Panc1 (cell line): ENCODE measurements around the gene CIC. TPM values are rescaled to one million over a fixed set of nuclear protein-coding genes. Genes with fewer than 3 reads are reported as not detected.

Experiments used
- ATAC-seq: fragments of 200-7000 bp; cut with Tn5 transposase; 2 replicates; pipeline ENCODE4 v1.9.1; 2020; ENCODE audit warnings: mild to moderate bottlenecking, moderate library complexity
- BruUV-seq: library from RNA; stranded (reverse); fragments of 400-500 nt; replicated peaks from 2 replicates; lab custom pipeline; 2021; lab: Mats Ljungman, UMichigan
- CTCF ChIA-PET: fragments of 300-600 bp; sonication (Branson Sonifier 250); formaldehyde crosslinking; loops from one replicate; lab custom pipeline; 2022; ENCODE audit warnings: antibody characterized with exemption; lab: Charles Lee
- POLR2A ChIA-PET: fragments of 300-600 bp; sonication (Branson Sonifier 250); formaldehyde crosslinking; loops from one replicate; lab custom pipeline; 2022; ENCODE audit warnings: antibody characterized with exemption; lab: Charles Lee
- DNase-seq: peaks from one replicate; pipeline ENCODE4 v3.0.0-alpha.2; 2010; ENCODE audit warnings: low read depth, low spot score
- H3K27ac ChIP-seq: 2 replicates; pipeline ENCODE4 v1.5.1; 2011; ENCODE audit warnings: mild to moderate bottlenecking, low read length, inconsistent platforms
- H3K27me3 ChIP-seq: fragments of 200-500 bp; sonication (Bioruptor generic); 2 replicates; pipeline ENCODE4 v1.6.0; 2014; ENCODE audit warnings: low read length, inconsistent platforms; ENCODE audit not compliant: control insufficient read depth, insufficient read depth
- H3K36me3 ChIP-seq: fragments of 200-500 bp; sonication (Bioruptor generic); 2 replicates; pipeline ENCODE4 v1.5.1; 2014; ENCODE audit warnings: inconsistent platforms, mild to moderate bottlenecking, low read length, moderate library complexity; ENCODE audit not compliant: control insufficient read depth, insufficient read depth
- H3K4me1 ChIP-seq: 2 replicates; pipeline ENCODE4 v1.5.1; 2011; ENCODE audit warnings: inconsistent platforms, mild to moderate bottlenecking, low read length, moderate library complexity; ENCODE audit not compliant: control insufficient read depth, insufficient read depth
- H3K4me3 ChIP-seq, 2 experiments: 2 replicates each; pipeline ENCODE4 v1.5.1; 2011 to 2012; ENCODE audit warnings: low read depth in 2 of 2, low read length in 2 of 2, mild to moderate bottlenecking in 2 of 2, inconsistent platforms in 1 of 2, moderate library complexity in 1 of 2
- H3K9me3 ChIP-seq: fragments of 200-500 bp; sonication (Bioruptor generic); 2 replicates; pipeline ENCODE4 v1.5.1; 2014; ENCODE audit warnings: low read depth, mild to moderate bottlenecking, inconsistent platforms, low read length, moderate library complexity; ENCODE audit not compliant: control insufficient read depth, insufficient read depth
- CTCF ChIP-seq: fragments of 450-650 bp; IDR thresholded peaks from 2 replicates; pipeline ENCODE4 v1.5.1; 2017; ENCODE audit warnings: mild to moderate bottlenecking
- POLR2AphosphoS5 ChIP-seq: IDR thresholded peaks from 2 replicates; pipeline ENCODE4 v1.6.1; 2012; ENCODE audit warnings: mild to moderate bottlenecking, low read depth, low read length, moderate library complexity
- REST ChIP-seq, 2 experiments: IDR thresholded peaks; 2 replicates each; pipeline ENCODE4 v1.6.1; 2011 to 2012; ENCODE audit warnings: low read depth in 2 of 2, control low read depth in 1 of 2, low read length in 1 of 2, mild to moderate bottlenecking in 1 of 2, moderate library complexity in 1 of 2; ENCODE audit not compliant: insufficient read depth in 1 of 2
- SIN3A ChIP-seq: IDR thresholded peaks from 2 replicates; pipeline ENCODE4 v1.6.1; 2012; ENCODE audit warnings: low read depth, mild to moderate bottlenecking, low read length, moderate library complexity, borderline replicate concordance; ENCODE audit not compliant: insufficient read depth
- TCF7L2 ChIP-seq: IDR thresholded peaks from 2 replicates; pipeline ENCODE4 v1.6.1; 2011; ENCODE audit warnings: mild to moderate bottlenecking, low read depth, low read length, inconsistent platforms
- in situ Hi-C: cut with HindIII; loops from 2 replicates; pipeline ENCODE4 v1.10.0; 2016; ENCODE audit warnings: low sequenced_read_pairs, low pct_unique_long_range_greater_than_20kb
- intact Hi-C: fragments of 100-400 bp; cut with micrococcal nuclease; formaldehyde crosslinking; loops from one replicate; pipeline ENCODE4 v1.10.0; 2022; ENCODE audit not compliant: unreplicated experiment
- total RNA-seq: library from RNA; stranded (reverse); gene quantifications from one replicate; pipeline ENCODE4 v1.2.1, GENCODE V29; 2021; ENCODE audit not compliant: unreplicated experiment

The CIC gene
- total RNA-seq, 1 experiment from 2014 or later, result 67.4 TPM

GRCh38 chr19:42233106-42233505 lies 35.9 kb upstream of the CIC start:
- no peak for TF ChIP-seq CTCF
- 0 out of 2 replicates have a peak, but pooled peaks cover 5% of the 10 kb centered on the region for H3K36me3 ChIP-seq
- intact Hi-C loops (no loop called here), in situ Hi-C loops (no loop called here)
- ChIA-PET POLR2A (interaction anchor here (0.5 kb wide), 1 partner anchor 1807 kb away, joined by 4 read pairs; no protein-coding TSS in a partner anchor), CTCF (interaction anchor here (0.6 kb wide), 1 partner anchor 119 kb away, joined by 4 read pairs; no protein-coding TSS in a partner anchor)
- no TSS peak for BruUV-seq
- ATAC-seq (no peak), DNase-seq (no peak)
- H3K4me3 ChIP-seq, result no peak overlapping the region
- H3K4me1 ChIP-seq, result peaks cover 8% of the 10 kb centered on the region; the same call in 1 of the 2 replicates
- H3K27ac ChIP-seq, result no peak overlapping the region
- H3K27me3 ChIP-seq, result no peaks in the 10 kb centered on the region
- no peaks in the 10 kb centered on the region for H3K9me3 ChIP-seq

GRCh38 chr19:42233678-42234292 lies 35.3 kb upstream of the CIC start:
- intact Hi-C loops (no loop called here), in situ Hi-C loops (no loop called here)
- H3K27me3 ChIP-seq, result no peaks in the 10 kb centered on the region
- BruUV-seq, result no TSS peak
- ATAC-seq, result no peak
- H3K9me3 ChIP-seq, result no peaks in the 10 kb centered on the region
- H3K4me1 ChIP-seq, result peaks cover 8% of the 10 kb centered on the region; the same call in 1 of the 2 replicates
- no peak overlapping the region for H3K4me3 ChIP-seq
- H3K36me3 ChIP-seq, result 0 out of 2 replicates have a peak, but pooled peaks cover 5% of the 10 kb centered on the region
- DNase-seq, result no peak
- no peak overlapping the region for H3K27ac ChIP-seq
- TF ChIP-seq CTCF, result no peak
- no peak for TF ChIP-seq POLR2AphosphoS5
- no peak for TF ChIP-seq REST (IDR thresholded peaks at IDR 0.05; ENCODE audit: insufficient read depth in 1 of 2, low read depth in 2 of 2, low read length in 1 of 2)
- TF ChIP-seq TCF7L2, result no peak
- no peak for TF ChIP-seq SIN3A
- POLR2A ChIA-PET, result no interaction called here
- CTCF ChIA-PET, result interaction anchor here (0.6 kb wide), 1 partner anchor 119 kb away, joined by 4 read pairs; no protein-coding TSS in a partner anchor
